SK-N-SH (cell line): ENCODE data around the gene AIMP2. TPM values are rescaled to one million over a fixed set of nuclear protein-coding genes. Genes with fewer than 3 reads are reported as not detected.
A peak's percentile ranks its signal among the peaks of the same experiment; 100 is the strongest.
"Not testable (repeated sequence)": the region's sequence is repeated elsewhere in the genome, so short reads cannot be mapped to it uniquely, and the experiment has no call there.

Experiments
- CTCF ChIA-PET: fragments of 300-600, 350-600 bp; formaldehyde crosslinking; extraction: SDS; loops from one replicate; lab custom pipeline; 2021; lab: Yijun Ruan, JAX
- POLR2A ChIA-PET: fragments of 350-600 bp; sonication (Branson Sonifier 250); formaldehyde crosslinking; extraction: SDS; loops from one replicate; lab custom pipeline; 2020; ENCODE audit warnings: antibody characterized with exemption, inconsistent platforms; lab: Yijun Ruan, JAX
- DNase-seq: peaks from one replicate; pipeline ENCODE4 v3.0.0; 2012
- H2AFZ ChIP-seq: fragments of 200-600 bp; sonication (generic); 2 replicates; pipeline ENCODE4 v1.8.1; 2016; ENCODE audit warnings: antibody characterized with exemption, mild to moderate bottlenecking, low read depth
- H3F3A ChIP-seq: fragments of 200-600 bp; sonication (generic); replicated peaks from 2 replicates; pipeline ENCODE3; 2016; ENCODE audit warnings: antibody characterized with exemption, mild to moderate bottlenecking; ENCODE audit not compliant: insufficient read depth
- H3K27ac ChIP-seq, 2 experiments: fragments of 200-500 bp in 1 of 2; fragments of 200-600 bp in 1 of 2; sonication (Bioruptor generic) in 1 of 2; sonication (generic), shearing (Covaris generic) in 1 of 2; 2 replicates each; pipeline versions ENCODE4 v1.5.1 to v1.6.1; 2014 to 2016; ENCODE audit warnings: low read depth in 2 of 2, inconsistent platforms in 1 of 2, low read length in 1 of 2, mild to moderate bottlenecking in 1 of 2, mixed read lengths in 1 of 2
- H3K27me3 ChIP-seq: fragments of 200-600 bp; sonication (generic), shearing (Covaris generic); 2 replicates; pipeline ENCODE4 v1.6.1; 2016; ENCODE audit warnings: mixed run types; ENCODE audit not compliant: insufficient read depth
- H3K36me3 ChIP-seq, 2 experiments: fragments of 200-500 bp in 1 of 2; fragments of 200-600 bp in 1 of 2; sonication (Bioruptor generic) in 1 of 2; sonication (generic) in 1 of 2; replicated peaks in 1 of 2; 2 replicates each; pipeline versions ENCODE3 to v1.5.1; 2014 to 2016; ENCODE audit warnings: low read length in 1 of 2, mild to moderate bottlenecking in 1 of 2; ENCODE audit not compliant: insufficient read depth in 2 of 2, control insufficient read depth in 1 of 2
- H3K4me1 ChIP-seq, 2 experiments: fragments of 200-500 bp in 1 of 2; fragments of 200-600 bp in 1 of 2; sonication (Bioruptor generic) in 1 of 2; sonication (generic), shearing (Covaris generic) in 1 of 2; 2 replicates each; pipeline versions ENCODE4 v1.5.1 to v1.6.1; 2014 to 2016; ENCODE audit warnings: low read depth in 1 of 2, low read length in 1 of 2, mixed run types in 1 of 2; ENCODE audit not compliant: insufficient read depth in 2 of 2, control insufficient read depth in 1 of 2
- H3K4me2 ChIP-seq: fragments of 200-600 bp; sonication (generic), shearing (Covaris generic); 2 replicates; pipeline ENCODE4 v1.6.1; 2017; ENCODE audit warnings: mixed run types
- H3K4me3 ChIP-seq, 2 experiments: fragments of 200-500 bp in 1 of 2; fragments of 200-600 bp in 1 of 2; sonication (Bioruptor generic) in 1 of 2; sonication (generic), shearing (Covaris generic) in 1 of 2; 2 replicates each; pipeline versions ENCODE4 v1.5.1 to v1.8.1; 2014 to 2016; ENCODE audit warnings: low read depth in 2 of 2, inconsistent platforms in 1 of 2, low read length in 1 of 2, mild to moderate bottlenecking in 1 of 2, mixed read lengths in 1 of 2, moderate library complexity in 1 of 2
- H3K79me2 ChIP-seq: fragments of 200-600 bp; sonication (generic); 2 replicates; pipeline ENCODE4 v1.8.1; 2017; ENCODE audit warnings: mild to moderate bottlenecking; ENCODE audit not compliant: insufficient read depth
- H3K9ac ChIP-seq: fragments of 200-600 bp; sonication (generic); 2 replicates; pipeline ENCODE4 v1.6.1; 2017; ENCODE audit warnings: mixed run types
- H3K9me2 ChIP-seq: fragments of 200-600 bp; sonication (generic); 2 replicates; pipeline ENCODE4 v1.6.1; 2017; ENCODE audit warnings: mixed run types
- H3K9me3 ChIP-seq: fragments of 200-600 bp; sonication (generic); 2 replicates; pipeline ENCODE4 v1.6.1; 2017; ENCODE audit warnings: mixed run types, mild to moderate bottlenecking, moderate library complexity
- H4K20me1 ChIP-seq: fragments of 200-600 bp; sonication (generic); 2 replicates; pipeline ENCODE4 v1.6.1; 2017; ENCODE audit warnings: mild to moderate bottlenecking, mixed run types; ENCODE audit not compliant: insufficient read depth
- CTCF ChIP-seq: fragments of 200-600 bp; sonication (generic); IDR thresholded peaks from 2 replicates; pipeline ENCODE4 v1.6.1; 2017; ENCODE audit warnings: antibody characterized with exemption, mild to moderate bottlenecking, moderate library complexity
- EZH2phosphoT487 ChIP-seq: fragments of 200-600 bp; sonication (generic); IDR thresholded peaks from 2 replicates; pipeline ENCODE4 v1.6.1; 2017; ENCODE audit warnings: low read depth, mixed run types, mild to moderate bottlenecking, antibody characterized with exemption, moderate library complexity, borderline replicate concordance
- FOXJ3 ChIP-seq: sonication (generic); formaldehyde crosslinking; IDR thresholded peaks from 2 replicates; pipeline ENCODE4 v1.5.1; 2020; ENCODE audit warnings: mild to moderate bottlenecking, missing genetic modification reagents
- FOXM1 ChIP-seq: IDR thresholded peaks from 2 replicates; pipeline ENCODE4 v1.4.0; 2012; ENCODE audit warnings: low read depth, mild to moderate bottlenecking
- GABPA ChIP-seq: IDR thresholded peaks from 2 replicates; pipeline ENCODE4 v1.4.0; 2012; ENCODE audit warnings: low read depth, mild to moderate bottlenecking
- GATA2 ChIP-seq: sonication (generic); formaldehyde crosslinking; IDR thresholded peaks from 2 replicates; pipeline ENCODE4 v1.5.0; 2020; ENCODE audit warnings: mild to moderate bottlenecking, missing genetic modification reagents
- MAX ChIP-seq: IDR thresholded peaks from 2 replicates; pipeline ENCODE4 v1.4.0; 2012; ENCODE audit warnings: low read depth
- NFIC ChIP-seq: IDR thresholded peaks from 2 replicates; pipeline ENCODE4 v1.4.0; 2012; ENCODE audit warnings: borderline replicate concordance
- NRF1 ChIP-seq: IDR thresholded peaks from 2 replicates; pipeline ENCODE4 v1.6.1; 2012; ENCODE audit warnings: low read depth, mild to moderate bottlenecking, low read length
- PBX3 ChIP-seq: IDR thresholded peaks from 2 replicates; pipeline ENCODE4; 2012
- RAD21 ChIP-seq: IDR thresholded peaks from 2 replicates; pipeline ENCODE4 v1.6.1; 2012; ENCODE audit warnings: mild to moderate bottlenecking, low read length
- REST ChIP-seq: IDR thresholded peaks from 2 replicates; pipeline ENCODE4 v1.6.1; 2012; ENCODE audit warnings: mild to moderate bottlenecking, low read depth, low read length, moderate library complexity
- SIN3A ChIP-seq: IDR thresholded peaks from 2 replicates; pipeline ENCODE4 v1.6.1; 2012; ENCODE audit warnings: low read depth, mild to moderate bottlenecking, low read length, moderate library complexity, borderline replicate concordance
- TCF12 ChIP-seq: IDR thresholded peaks from 2 replicates; pipeline ENCODE4 v1.4.0; 2012
- USF1 ChIP-seq: IDR thresholded peaks from 2 replicates; pipeline ENCODE4 v1.4.0; 2012; ENCODE audit warnings: low read depth, borderline replicate concordance
- ZBTB33 ChIP-seq: IDR thresholded peaks from 2 replicates; pipeline ENCODE4 v1.4.0; 2012; ENCODE audit warnings: low read depth, borderline replicate concordance
- WGBS: methylation state at CpG from one replicate; pipeline ENCODE4 v1.1.6; 2017; ENCODE audit warnings: low lambda C conversion rate; 5-methylcytosine and 5-hydroxymethylcytosine counted together
- polyA plus RNA-seq, 3 experiments: library from polyadenylated mRNA; depleted of rRNA; stranded (reverse); fragments of >200 nt; gene quantifications; 2 replicates each; pipeline ENCODE4 v1.2.3, GENCODE V29; 2012

Gene AIMP2
- polyA plus RNA-seq, 1 of the 3 experiments (the other 2 are of a cell fraction) = 104 TPM

- Histone ChIP-seq H3F3A (peaks cover 22% of the 10 kb centered on the region), H3K36me3 (peaks cover 42 to 80% of the 10 kb centered on the region in 2 experiments), H4K20me1 (peaks cover 12% of the 10 kb centered on the region), H3K79me2 (peaks cover 53% of the 10 kb centered on the region)
- H3K9ac ChIP-seq, H3K27me3 ChIP-seq, H3K9me2 ChIP-seq, H3K4me1 ChIP-seq, H3K4me3 ChIP-seq, H3K4me2 ChIP-seq, H3K27ac ChIP-seq, DNase-seq, POLR2A ChIA-PET, H2AFZ ChIP-seq, H3K9me3 ChIP-seq: not testable (repeated sequence)
- 96% methylated on average over 9 of the region's 9 CpGs for WGBS
- CTCF ChIA-PET = interaction anchor here (0.8 kb wide), 1 partner anchor 195 kb away, joined by 3 read pairs; no protein-coding TSS in a partner anchor
Measured at GRCh38 chr7:6051185-6051584, 42.1 kb downstream of the AIMP2 start.

GRCh38 chr7:6056616-6057015 lies 47.5 kb downstream of the AIMP2 start:
- Histone ChIP-seq H3K27ac (no peak overlapping the region), H4K20me1 (peaks cover 20% of the 10 kb centered on the region), H3K36me3 (peaks cover 6 to 32% of the 10 kb centered on the region in 2 experiments), H3K27me3 (no peaks in the 10 kb centered on the region), H3K4me3 (no peak overlapping the region; a peak in 1 of 4 replicates), H3K9ac (no peak overlapping the region), H3K9me2 (no peaks in the 10 kb centered on the region), H3K4me2 (peak overlapping the region; percentile 92), H3K9me3 (no peaks in the 10 kb centered on the region), H3K79me2 (peaks cover 78% of the 10 kb centered on the region), H3K4me1 (peaks cover 5 to 10% of the 10 kb centered on the region in 2 experiments; a peak in 2 of 4 replicates), H2AFZ (no peak overlapping the region), H3F3A (peaks cover 28% of the 10 kb centered on the region)
- DNase-seq = no peak
- TF ChIP-seq GATA2 (CRISPR knock-in tag) (no peak), CTCF (no peak), EZH2phosphoT487 (no peak), TCF12 (no peak), PBX3 (no peak), RAD21 (no peak), SIN3A (no peak), ZBTB33 (no peak), REST (no peak), NFIC (no peak), FOXJ3 (no peak), FOXM1 (no peak), NRF1 (no peak), GABPA (no peak), USF1 (no peak), MAX (no peak)
- 77% methylated on average over 1 of the region's 1 CpG for WGBS
- CTCF ChIA-PET = interaction anchor here (0.7 to 1.9 kb wide), 5 partner anchors 9 to 200 kb away, joined by 3 to 5 read pairs (median 4); no protein-coding TSS in a partner anchor
- POLR2A ChIA-PET = no interaction called here
